Limb (tissue), 2 donors: ENCODE results near the gene PNRC1.
"Not testable (repeated sequence)": the region's sequence is repeated elsewhere in the genome, so short reads cannot be mapped to it uniquely, and the experiment has no call there.

Experiments
- DNase-seq, 2 donors: peaks; one replicate each; pipeline ENCODE4 v3.0.0-alpha.2; 2016; ENCODE audit errors: extremely low spot score in 2 of 2

PNRC1 gene

DNA sequence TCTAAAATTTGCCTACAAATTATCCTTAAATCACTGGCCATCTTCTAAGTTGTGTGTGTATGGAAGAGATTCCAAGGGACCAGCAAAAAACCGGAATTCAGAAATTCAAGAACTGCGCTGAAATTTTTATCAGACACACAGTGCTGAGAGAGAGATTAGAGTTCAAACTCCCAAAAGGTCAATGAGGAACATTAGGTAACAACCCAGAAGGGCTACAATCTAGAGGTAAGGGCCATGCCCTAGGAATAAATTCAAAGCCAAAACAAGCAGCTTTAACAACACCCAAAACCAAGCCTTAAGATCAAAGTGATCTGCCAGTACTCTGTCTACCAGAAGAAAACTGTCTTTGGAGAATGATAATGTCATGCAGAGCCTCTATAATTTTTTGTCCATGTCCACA, 19.6 kb downstream of the PNRC1 start:
- no peak for DNase-seq

DNA sequence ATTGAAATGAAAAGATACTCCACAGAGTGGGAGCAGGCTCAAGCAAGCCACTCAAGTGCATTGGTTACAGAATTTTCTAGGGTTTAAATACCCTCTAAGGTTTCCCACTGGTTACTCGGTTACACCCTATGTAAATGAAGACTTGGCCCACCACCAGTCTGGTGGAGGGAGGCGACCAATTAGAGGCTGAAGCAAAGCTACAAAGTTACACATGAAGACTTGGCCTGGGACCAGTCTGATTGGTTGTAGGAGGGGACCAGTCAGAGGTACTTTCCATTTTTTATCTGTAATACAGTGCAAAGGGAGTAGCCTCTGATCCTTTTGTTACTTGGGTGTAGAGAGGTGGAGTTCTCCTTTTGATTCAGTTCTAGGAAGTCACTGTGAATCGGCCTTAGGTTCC, 29.7 kb downstream of the PNRC1 start:
- DNase-seq: no peak

DNA sequence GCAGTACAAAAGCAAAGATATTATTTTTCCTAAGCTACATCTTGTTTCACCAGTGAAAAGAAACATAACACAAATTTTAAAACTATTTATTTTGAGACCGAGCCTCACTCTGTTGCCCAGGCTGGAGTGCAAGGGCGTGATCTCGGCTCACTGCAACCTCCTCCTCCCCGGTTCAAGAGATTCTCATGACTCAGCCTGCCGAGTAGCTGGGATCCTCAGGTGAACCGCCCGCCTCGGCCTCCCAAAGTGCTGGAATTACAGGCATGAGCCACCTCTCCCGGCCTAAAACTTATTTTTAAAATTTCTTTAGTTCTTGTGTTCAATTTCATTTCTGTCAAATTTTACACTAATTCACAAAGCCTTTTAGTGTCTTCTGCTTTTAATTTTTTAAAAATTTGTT, 31.4 kb downstream of the PNRC1 start:
- no peak for DNase-seq

DNA sequence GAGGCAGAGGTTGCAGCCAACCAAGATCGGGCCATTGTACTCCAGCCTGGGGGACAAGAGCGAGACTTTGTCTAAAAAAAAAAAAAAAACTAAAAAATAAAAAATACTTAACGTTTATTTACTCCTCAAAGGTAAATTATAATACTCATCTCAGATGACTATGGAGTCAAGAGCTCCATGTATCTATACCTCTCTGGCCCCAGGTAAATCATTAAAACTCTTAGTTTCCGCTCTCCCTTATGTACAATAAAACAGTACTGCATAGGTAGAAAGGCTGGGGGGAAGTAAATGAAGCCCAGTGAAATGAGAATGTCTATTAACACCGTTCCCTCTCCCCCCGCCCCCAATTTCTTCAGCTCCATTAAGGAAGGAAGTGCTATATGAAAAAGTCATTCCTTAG, 36.2 kb downstream of the PNRC1 start:
- DNase-seq: no peak

DNA sequence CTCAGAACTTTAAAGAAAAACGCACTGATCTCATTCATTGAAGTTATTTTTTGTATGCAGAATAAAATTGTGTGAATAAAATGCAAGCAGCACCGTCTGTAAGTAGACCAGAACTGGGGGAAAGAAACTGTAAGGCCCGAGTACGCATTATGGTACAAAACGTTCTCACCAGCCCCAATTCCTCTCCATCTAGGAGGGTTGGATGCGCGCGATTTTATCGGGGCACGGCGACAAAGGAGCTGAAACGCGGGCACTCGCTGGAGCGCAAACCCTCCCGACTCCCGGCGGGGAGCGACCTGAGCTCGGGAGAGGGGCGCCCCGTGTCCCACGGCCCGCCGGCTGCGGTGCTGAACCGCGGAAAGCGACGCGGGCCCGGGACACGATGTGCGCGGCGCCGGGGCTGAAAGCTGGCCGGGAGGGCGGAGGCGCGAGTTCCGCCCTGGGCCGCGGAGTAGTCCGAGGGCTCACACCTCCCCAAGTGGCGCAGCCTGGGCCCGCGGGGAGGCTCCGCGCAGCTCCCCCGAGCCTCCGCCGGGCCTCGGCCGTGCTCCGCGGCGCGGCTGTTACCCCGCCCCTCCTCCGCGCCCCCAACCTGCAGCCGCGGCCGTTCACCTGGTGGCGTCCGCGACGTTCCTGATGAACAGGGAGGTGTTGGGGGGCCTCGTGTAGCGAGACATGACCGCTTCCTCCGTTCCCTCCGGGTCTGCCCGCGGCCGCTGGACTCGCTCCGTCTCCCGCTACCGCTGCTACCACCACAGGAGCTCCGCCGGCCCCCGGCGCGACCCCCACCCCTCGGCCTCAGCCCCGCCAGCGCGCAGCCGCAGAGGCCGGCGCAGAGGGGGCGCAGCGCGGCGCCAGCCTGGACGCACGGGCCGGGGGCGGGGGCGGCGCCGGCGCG, 36.9 kb downstream of the PNRC1 start, which contains the start of gene SRSF12:
SRSF12 (minus strand) TSS at position 861 of the 898 bp plus-strand sequence; CDS start at position 677, 184 bp downstream.
- DNase-seq: peak; percentile 33 to 84

DNA sequence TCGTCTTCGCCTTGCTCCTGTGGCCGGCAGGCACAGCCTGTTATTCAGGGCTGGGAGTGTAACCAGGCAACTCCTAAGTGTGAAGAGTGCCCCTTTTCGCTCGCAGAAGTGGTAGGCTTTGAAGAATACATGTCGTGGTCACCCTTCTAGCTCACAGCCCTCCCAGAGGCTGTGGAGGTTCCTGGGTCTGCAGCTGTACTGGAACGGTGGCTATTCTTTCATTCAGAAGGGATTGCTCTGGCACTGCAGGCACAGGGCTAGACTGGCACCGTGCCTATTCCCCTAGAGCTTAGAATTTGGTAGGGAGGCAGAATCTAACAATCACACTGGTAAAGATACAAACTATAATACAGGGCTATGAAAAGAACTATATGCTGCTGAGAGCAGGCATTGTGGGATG, 38.4 kb downstream of the PNRC1 start:
- DNase-seq: no peak

DNA sequence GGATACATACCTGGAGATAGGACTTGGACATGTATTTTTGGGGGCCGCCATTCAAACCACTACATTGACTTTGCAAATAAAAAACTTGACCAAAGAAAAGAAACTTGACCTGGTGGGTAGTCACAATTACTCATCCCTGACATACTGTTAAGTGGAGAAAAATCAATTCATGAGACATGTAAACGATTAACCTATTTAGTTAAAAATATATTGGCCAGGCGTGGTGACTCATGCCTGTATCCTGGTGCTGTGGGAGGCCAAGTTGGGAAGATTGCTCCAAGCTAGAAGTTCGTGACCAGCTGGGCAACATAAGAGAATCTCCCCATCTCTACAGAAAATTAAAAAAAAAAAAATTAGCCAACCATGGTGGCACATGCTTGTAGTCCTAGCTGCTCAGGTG, 39.8 kb downstream of the PNRC1 start:
- no peak for DNase-seq

DNA sequence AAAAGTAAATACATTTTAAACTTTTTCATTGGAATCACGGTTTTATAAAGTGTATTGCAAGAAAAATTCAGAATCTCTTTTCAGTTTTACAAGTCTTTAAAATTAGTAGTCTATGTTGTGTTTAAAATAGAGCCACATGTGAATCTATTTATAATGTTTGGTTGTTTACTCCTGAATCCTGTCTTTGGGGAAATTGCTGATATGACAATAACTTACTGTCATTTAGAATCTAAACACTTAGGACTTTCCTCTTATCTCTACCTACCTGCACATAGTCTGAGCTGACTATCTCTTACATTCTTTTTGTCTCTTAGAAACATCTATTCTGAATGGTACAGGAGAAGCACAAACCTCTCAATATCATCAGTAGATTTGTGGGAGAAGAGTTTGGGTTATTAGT, 41.4 kb downstream of the PNRC1 start:
- no peak for DNase-seq

DNA sequence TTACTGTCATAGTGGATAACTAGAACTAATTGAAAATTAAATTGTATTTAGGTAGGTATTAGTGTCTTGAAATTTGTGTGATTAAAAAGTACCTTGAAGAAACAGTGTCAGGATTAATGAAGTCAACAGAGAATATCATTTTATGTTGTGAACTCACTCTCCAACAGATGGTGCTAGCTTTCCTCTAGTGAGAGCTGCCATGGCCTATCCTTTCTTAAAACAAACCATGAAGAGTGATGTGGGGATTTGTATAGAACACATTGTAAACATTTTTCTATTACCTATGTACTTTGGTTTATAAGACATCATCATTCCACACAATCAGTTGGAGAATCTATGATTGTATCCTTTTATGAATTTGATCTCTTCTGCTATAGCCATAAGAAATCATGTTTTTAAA, 42.1 kb downstream of the PNRC1 start:
- peak in 1 of 2 donors; percentile 50 for DNase-seq

DNA sequence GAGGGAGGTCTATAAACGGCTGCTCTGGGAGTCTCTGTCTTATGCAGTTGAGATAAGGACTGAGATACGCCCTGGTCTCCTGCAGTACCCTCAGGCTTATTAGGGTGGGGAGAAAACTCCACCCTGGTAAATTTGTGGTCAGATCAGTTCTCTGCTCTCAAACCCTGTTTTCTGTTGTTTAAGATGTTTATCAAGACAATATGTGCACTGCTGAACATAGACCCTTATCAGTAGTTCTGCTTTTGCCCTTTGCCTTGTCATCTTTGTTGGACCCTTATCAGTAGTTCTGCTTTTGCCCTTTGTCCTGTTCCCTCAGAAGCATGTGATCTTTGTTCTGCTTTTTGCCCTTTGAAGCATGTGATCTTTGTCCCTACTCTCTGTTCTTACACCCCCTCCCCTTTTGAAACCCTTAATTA, 47.7 kb downstream of the PNRC1 start:
- DNase-seq: not testable (repeated sequence)

DNA sequence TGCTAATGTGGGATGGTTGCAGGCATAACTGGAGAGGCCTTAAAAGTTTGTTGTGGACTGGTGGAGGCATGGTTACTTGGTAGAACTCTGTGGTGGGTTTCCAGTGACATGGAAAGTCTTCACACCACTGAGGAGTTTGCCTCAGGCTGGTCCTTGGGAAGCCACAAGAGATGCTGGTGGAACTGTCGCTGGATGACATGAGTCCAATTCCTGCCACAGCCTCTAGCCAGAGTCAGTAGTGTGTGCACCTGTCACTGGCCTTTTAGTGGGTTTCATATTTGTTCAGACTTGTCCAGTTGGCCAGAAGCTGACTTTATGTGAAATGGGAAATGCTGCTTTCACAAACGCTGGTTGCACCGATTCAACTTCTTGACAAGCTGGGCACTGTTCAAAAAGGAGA, 51.0 kb downstream of the PNRC1 start:
- DNase-seq: no peak

DNA sequence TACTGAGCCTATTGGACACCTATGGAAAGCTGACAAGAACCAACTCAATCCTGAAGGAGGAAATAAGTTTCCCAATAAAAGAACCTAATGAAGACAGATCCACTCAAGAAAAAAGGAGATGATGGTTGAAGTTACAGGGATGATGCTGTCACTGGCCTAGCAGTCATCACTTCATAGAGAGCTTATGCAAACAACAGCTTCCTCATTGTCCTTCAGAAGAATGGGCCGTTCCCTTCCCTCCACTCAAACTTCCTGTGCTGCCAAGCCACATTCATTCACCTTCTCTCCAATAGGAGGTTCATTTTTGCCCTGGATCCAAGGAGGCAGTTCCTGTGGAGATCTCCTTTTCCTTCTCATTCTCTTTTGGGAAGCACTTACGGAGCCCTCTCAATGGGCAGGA, 51.5 kb downstream of the PNRC1 start:
- no peak for DNase-seq

DNA sequence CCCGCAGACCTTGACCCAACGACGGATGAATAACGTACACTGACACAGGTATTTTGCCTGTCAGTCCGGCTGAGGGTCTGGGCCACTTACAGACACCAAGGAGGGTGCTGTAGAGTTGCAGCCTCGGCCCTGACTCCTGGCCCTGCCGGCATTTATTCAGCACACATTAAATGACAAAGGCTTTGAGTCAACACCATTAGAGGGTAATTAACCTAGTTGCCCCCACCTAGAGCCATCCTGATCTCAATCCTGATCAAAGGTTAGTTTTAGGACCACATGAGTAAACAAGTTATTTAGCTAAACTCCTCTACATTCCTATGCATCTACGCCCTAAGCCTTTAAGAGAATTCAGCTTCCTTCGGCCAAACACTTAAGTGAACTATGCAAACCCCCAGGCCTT, 53.4 kb downstream of the PNRC1 start:
- no peak for DNase-seq

DNA sequence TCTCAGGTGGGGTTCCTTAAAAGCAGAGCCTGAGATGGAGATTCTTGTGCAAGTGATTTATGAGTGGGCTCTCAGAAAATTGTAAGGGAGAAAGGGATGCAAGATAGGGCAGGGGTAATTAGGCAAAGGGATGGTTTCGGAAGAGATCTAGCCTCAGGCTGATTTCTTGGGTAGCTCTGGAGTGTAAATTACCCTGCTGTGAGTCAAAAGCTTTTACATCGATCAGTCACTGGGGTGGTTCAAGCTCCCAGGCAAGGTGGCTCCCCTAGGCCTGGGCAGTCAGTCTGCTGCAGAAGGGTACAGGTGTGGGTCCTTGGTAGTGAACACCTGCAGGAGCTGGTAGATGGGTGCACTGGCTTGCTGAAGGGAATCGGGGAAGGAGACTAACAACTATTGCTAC, 54.2 kb downstream of the PNRC1 start:
- DNase-seq: no peak
